Measurements from ENCODE around the gene PCP2.

GRCh38 chr19:7645163-7645562 is 11.6 kb upstream of the PCP2 start:
- TF ChIP-seq, protein P1, sequence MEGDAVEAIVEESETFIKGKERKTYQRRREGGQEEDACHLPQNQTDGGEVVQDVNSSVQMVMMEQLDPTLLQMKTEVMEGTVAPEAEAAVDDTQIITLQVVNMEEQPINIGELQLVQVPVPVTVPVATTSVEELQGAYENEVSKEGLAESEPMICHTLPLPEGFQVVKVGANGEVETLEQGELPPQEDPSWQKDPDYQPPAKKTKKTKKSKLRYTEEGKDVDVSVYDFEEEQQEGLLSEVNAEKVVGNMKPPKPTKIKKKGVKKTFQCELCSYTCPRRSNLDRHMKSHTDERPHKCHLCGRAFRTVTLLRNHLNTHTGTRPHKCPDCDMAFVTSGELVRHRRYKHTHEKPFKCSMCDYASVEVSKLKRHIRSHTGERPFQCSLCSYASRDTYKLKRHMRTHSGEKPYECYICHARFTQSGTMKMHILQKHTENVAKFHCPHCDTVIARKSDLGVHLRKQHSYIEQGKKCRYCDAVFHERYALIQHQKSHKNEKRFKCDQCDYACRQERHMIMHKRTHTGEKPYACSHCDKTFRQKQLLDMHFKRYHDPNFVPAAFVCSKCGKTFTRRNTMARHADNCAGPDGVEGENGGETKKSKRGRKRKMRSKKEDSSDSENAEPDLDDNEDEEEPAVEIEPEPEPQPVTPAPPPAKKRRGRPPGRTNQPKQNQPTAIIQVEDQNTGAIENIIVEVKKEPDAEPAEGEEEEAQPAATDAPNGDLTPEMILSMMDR (IDR thresholded peaks at IDR 0.05): no peak
- TF ChIP-seq POLR2A (IDR thresholded peaks at IDR 0.05) (no peak), EP300 (IDR thresholded peaks at IDR 0.05) (no peak), POLR2AphosphoS5 (IDR thresholded peaks at IDR 0.05) (no peak)

Data from suprapubic skin (tissue), 4 donors.